CMK (cell line): Measurements from ENCODE around the gene PGM5.

Experiments used
- DNase-seq: peaks from one replicate; pipeline ENCODE4 v3.0.0-alpha.2; 2010; ENCODE audit warnings: low read depth

PGM5 gene

GRCh38 chr9:68437785-68438184, 81.4 kb downstream of the PGM5 start:
- no peak for DNase-seq

- DNase-seq, result no peak
Observed at GRCh38 chr9:68443624-68444023, 87.2 kb downstream of the PGM5 start.

- DNase-seq, result no peak
Observed at GRCh38 chr9:68446836-68447235, 90.4 kb downstream of the PGM5 start.

- no peak for DNase-seq
Observed at GRCh38 chr9:68447611-68448010, 91.2 kb downstream of the PGM5 start.

- DNase-seq, result no peak
Observed at GRCh38 chr9:68454579-68455334, 98.3 kb downstream of the PGM5 start.

- DNase-seq, result no peak
Observed at GRCh38 chr9:68455451-68455850, 99.0 kb downstream of the PGM5 start.

GRCh38 chr9:68457803-68458202, 101.4 kb downstream of the PGM5 start:
- no peak for DNase-seq

- DNase-seq, result no peak
Observed at GRCh38 chr9:68458918-68459317, 102.5 kb downstream of the PGM5 start.

GRCh38 chr9:68462105-68462775, 105.8 kb downstream of the PGM5 start:
- DNase-seq, result no peak

- no peak for DNase-seq
Observed at GRCh38 chr9:68470067-68470466, 113.7 kb downstream of the PGM5 start.

GRCh38 chr9:68470634-68471033, 114.2 kb downstream of the PGM5 start:
- DNase-seq, result no peak

GRCh38 chr9:68472119-68472518, 115.7 kb downstream of the PGM5 start:
- no peak for DNase-seq

- no peak for DNase-seq
Observed at GRCh38 chr9:68473790-68474189, 117.4 kb downstream of the PGM5 start.

- no peak for DNase-seq
Observed at GRCh38 chr9:68476422-68476821, 120.0 kb downstream of the PGM5 start.

GRCh38 chr9:68476847-68477246, 120.4 kb downstream of the PGM5 start:
- DNase-seq, result no peak

- no peak for DNase-seq
Observed at GRCh38 chr9:68480807-68481206, 124.4 kb downstream of the PGM5 start.

GRCh38 chr9:68482548-68482947, 126.1 kb downstream of the PGM5 start:
- no peak for DNase-seq

GRCh38 chr9:68488126-68488525, 131.7 kb downstream of the PGM5 start:
- no peak for DNase-seq

- DNase-seq, result no peak
Observed at GRCh38 chr9:68489646-68490045, 133.2 kb downstream of the PGM5 start.

GRCh38 chr9:68492806-68493205, 136.4 kb downstream of the PGM5 start:
- DNase-seq, result no peak

- DNase-seq, result no peak
Observed at GRCh38 chr9:68493541-68493940, 137.1 kb downstream of the PGM5 start.

GRCh38 chr9:68493958-68494577, 137.7 kb downstream of the PGM5 start:
- DNase-seq, result no peak

- no peak for DNase-seq
Observed at GRCh38 chr9:68495247-68495646, 138.8 kb downstream of the PGM5 start.
